GM21515 (cell line): Measurements from ENCODE around the gene RNPEP.
"Not testable (repeated sequence)": the region's sequence is repeated elsewhere in the genome, so short reads cannot be mapped to it uniquely, and the experiment has no call there.

Experiments
- ATAC-seq: cut with Tn5 transposase; IDR thresholded peaks from one replicate; pipeline ENCODE4 v1.9.1; 2021; ENCODE audit not compliant: unreplicated experiment

Gene RNPEP

GRCh38 chr1:201982623-201983379, at the start of gene RNPEP:
Gene RNPEP, plus strand, starts transcription at chr1:201982648. Its CDS starts 19 bp downstream, at chr1:201982667.
- ATAC-seq: peak; percentile 58

GRCh38 chr1:201933840-201934430, 48.5 kb upstream of the RNPEP start:
- no peak for ATAC-seq

GRCh38 chr1:201937624-201938213, 44.7 kb upstream of the RNPEP start:
- no peak for ATAC-seq

- no peak for ATAC-seq
Observed at GRCh38 chr1:201938440-201939035, 43.9 kb upstream of the RNPEP start.

GRCh38 chr1:201939148-201939547, 43.3 kb upstream of the RNPEP start:
- no peak for ATAC-seq

- no peak for ATAC-seq
Observed at GRCh38 chr1:201939574-201939973, 42.9 kb upstream of the RNPEP start.

GRCh38 chr1:201940316-201940715, 42.1 kb upstream of the RNPEP start:
- ATAC-seq: not testable (repeated sequence)

GRCh38 chr1:201941420-201942128, 40.9 kb upstream of the RNPEP start:
- ATAC-seq: no peak

- ATAC-seq: no peak
Observed at GRCh38 chr1:201942129-201942495, 40.3 kb upstream of the RNPEP start.

- ATAC-seq: no peak
Observed at GRCh38 chr1:201944002-201944401, 38.4 kb upstream of the RNPEP start.

GRCh38 chr1:201944639-201945038, 37.8 kb upstream of the RNPEP start:
- no peak for ATAC-seq

GRCh38 chr1:201945157-201945556, 37.3 kb upstream of the RNPEP start:
- ATAC-seq: no peak

- ATAC-seq: no peak
Observed at GRCh38 chr1:201945863-201946223, 36.6 kb upstream of the RNPEP start.

GRCh38 chr1:201946224-201946908, 36.1 kb upstream of the RNPEP start, which contains the start of gene LMOD1:
Gene LMOD1, minus strand, starts transcription at chr1:201946548. Its CDS starts 208 bp downstream, at chr1:201946340.
- no peak for ATAC-seq

- ATAC-seq: no peak
Observed at GRCh38 chr1:201947697-201948008, 34.8 kb upstream of the RNPEP start.

- ATAC-seq: no peak
Observed at GRCh38 chr1:201949491-201949890, 33.0 kb upstream of the RNPEP start.

- ATAC-seq: no peak
Observed at GRCh38 chr1:201954263-201955008, 28.0 kb upstream of the RNPEP start.

GRCh38 chr1:201955009-201955728, 27.3 kb upstream of the RNPEP start, which contains the start of gene TIMM17A:
Gene TIMM17A, plus strand, starts transcription at chr1:201955503. Its CDS starts 24 bp downstream, at chr1:201955527.
- peak; percentile 99 for ATAC-seq

- no peak for ATAC-seq
Observed at GRCh38 chr1:201955729-201956143, 26.7 kb upstream of the RNPEP start.
